K562 (cell line): Measurements from ENCODE around the gene SLC4A3. TPM values are rescaled to one million over a fixed set of nuclear protein-coding genes. Genes with fewer than 3 reads are reported as not detected.

Source experiments
- ATAC-seq: fragments of 200-7000 bp; cut with Tn5 transposase; 3 replicates; pipeline ENCODE4 v1.9.1; 2020; ENCODE audit warnings: moderate library complexity
- BruUV-seq: library from RNA; stranded (reverse); fragments of 400-500 nt; replicated peaks from 2 replicates; lab custom pipeline; 2021; lab: Mats Ljungman, UMichigan
- CTCF ChIA-PET: fragments of 300-600 bp; formaldehyde crosslinking; extraction: SDS; loops from one replicate; lab custom pipeline; 2021; ENCODE audit warnings: low intra/inter-chr PET ratio; lab: Yijun Ruan, JAX
- POLR2A ChIA-PET: fragments of 300-600, 350-650 bp; sonication (Branson Sonifier 250); formaldehyde crosslinking; extraction: SDS; loops from one replicate; lab custom pipeline; 2021; ENCODE audit warnings: antibody characterized with exemption, inconsistent platforms; lab: Yijun Ruan, JAX
- DNase-seq, 4 experiments: peaks; one replicate each; pipeline versions ENCODE4 v3.0.0 to v3.0.0-alpha.2; 2011 to 2018; ENCODE audit warnings: low spot score in 3 of 4, mixed read lengths in 3 of 4; ENCODE audit errors: extremely low read depth in 1 of 4
- FAIRE-seq: peaks from 2 replicates; lab custom pipeline; 2011; peaks lifted over from hg19 to GRCh38; lab: Jason Lieb, UNC
- H2AFZ ChIP-seq: 2 replicates; pipeline ENCODE4 v1.6.0; 2011; ENCODE audit warnings: low read depth, low read length, control low read depth, inconsistent platforms
- H3K27ac ChIP-seq: fragments of 200-600 bp; 3 replicates; pipeline ENCODE4 v1.8.0; 2011; ENCODE audit warnings: low read depth, mild to moderate bottlenecking, control low read depth, inconsistent platforms, low read length, moderate library complexity, mixed read lengths; ENCODE audit errors: extremely low read depth
- H3K27me3 ChIP-seq, 2 experiments: fragments of 300-600 bp in 1 of 2; 2 replicates in 1 of 2; 3 replicates in 1 of 2; pipeline versions ENCODE4 v1.6.0 to v1.8.0; 2011; ENCODE audit warnings: inconsistent platforms in 2 of 2, low read length in 2 of 2, mild to moderate bottlenecking in 1 of 2, mixed read lengths in 1 of 2, moderate library complexity in 1 of 2; ENCODE audit not compliant: control insufficient read depth in 2 of 2, insufficient read depth in 2 of 2
- H3K36me3 ChIP-seq: fragments of 300-600 bp; 3 replicates; pipeline ENCODE4 v1.8.0; 2011; ENCODE audit warnings: mild to moderate bottlenecking, low read length, inconsistent platforms; ENCODE audit not compliant: control insufficient read depth, insufficient read depth
- H3K4me1 ChIP-seq, 2 experiments: fragments of 200-600 bp in 1 of 2; replicated peaks in 1 of 2; 2 replicates in 1 of 2; 3 replicates in 1 of 2; pipeline versions ENCODE4 v1.5.1 to v1.8.0; 2011; ENCODE audit warnings: inconsistent platforms in 2 of 2, low read length in 2 of 2, mild to moderate bottlenecking in 1 of 2, mixed read lengths in 1 of 2, moderate library complexity in 1 of 2; ENCODE audit not compliant: control insufficient read depth in 2 of 2, insufficient read depth in 2 of 2
- H3K4me2 ChIP-seq: 2 replicates; pipeline ENCODE4 v1.6.1; 2011; ENCODE audit warnings: low read length, control low read depth, inconsistent platforms, mixed read lengths; ENCODE audit not compliant: insufficient read depth
- H3K4me3 ChIP-seq: fragments of 200-600 bp; sonication (generic), shearing (Covaris generic); 2 replicates; pipeline ENCODE4 v1.5.1; 2016; ENCODE audit warnings: control low read depth, inconsistent platforms
- H3K79me2 ChIP-seq: fragments of 200-600 bp; 3 replicates; pipeline ENCODE4 v1.8.0; 2011; ENCODE audit warnings: low read length, inconsistent platforms; ENCODE audit not compliant: control insufficient read depth, insufficient read depth
- H3K9ac ChIP-seq, 2 experiments: 2 replicates each; pipeline versions ENCODE4 v1.6.0 to v1.6.1; 2011; ENCODE audit warnings: low read depth in 2 of 2, low read length in 2 of 2, control low read depth in 1 of 2, inconsistent platforms in 1 of 2, mild to moderate bottlenecking in 1 of 2, mixed read lengths in 1 of 2; ENCODE audit not compliant: insufficient read depth in 1 of 2
- H3K9me1 ChIP-seq: one replicate; pipeline ENCODE4 v1.6.0; 2011; ENCODE audit warnings: inconsistent platforms, mild to moderate bottlenecking, low read length, moderate library complexity; ENCODE audit not compliant: control insufficient read depth, insufficient read depth
- H3K9me3 ChIP-seq: replicated peaks from 2 replicates; pipeline ENCODE4 v1.5.1; 2011; ENCODE audit warnings: low read depth, low read length, inconsistent platforms; ENCODE audit not compliant: control insufficient read depth, insufficient read depth
- H4K20me1 ChIP-seq: replicated peaks from 2 replicates; pipeline ENCODE4 v1.6.1; 2011; ENCODE audit warnings: low read length, inconsistent platforms, mixed read lengths; ENCODE audit not compliant: control insufficient read depth, insufficient read depth
- ATF2 ChIP-seq: sonication (generic); formaldehyde crosslinking; IDR thresholded peaks from 2 replicates; pipeline ENCODE4 v1.8.1; 2022; ENCODE audit warnings: missing genetic modification reagents
- ELK3 ChIP-seq: fragments of 450-650 bp; formaldehyde crosslinking; IDR thresholded peaks from 2 replicates; pipeline ENCODE4 v1.4.0; 2020; ENCODE audit warnings: mild to moderate bottlenecking
- ETV5 ChIP-seq: sonication (generic); formaldehyde crosslinking; IDR thresholded peaks from 2 replicates; pipeline ENCODE4 v1.4.0; 2020; ENCODE audit warnings: low read depth, mild to moderate bottlenecking, missing genetic modification reagents
- FOXM1 ChIP-seq, 2 experiments: fragments of 450-650 bp in 1 of 2; sonication (generic) in 1 of 2; formaldehyde crosslinking in 1 of 2; IDR thresholded peaks; 2 replicates each; pipeline versions ENCODE4 v1.6.1 to v1.9.0; 2017 to 2022; ENCODE audit warnings: low read depth in 2 of 2, mild to moderate bottlenecking in 2 of 2, missing genetic modification reagents in 1 of 2, moderate library complexity in 1 of 2
- NFE2L1 ChIP-seq: fragments of 450-650 bp; IDR thresholded peaks from 2 replicates; pipeline ENCODE4 v1.6.1; 2016; ENCODE audit warnings: missing genetic modification characterization, low read depth, mild to moderate bottlenecking, missing compliant biosample characterization, moderate library complexity, borderline replicate concordance
- RCOR1 ChIP-seq, 2 experiments: IDR thresholded peaks; 2 replicates each; pipeline ENCODE4 v1.6.1; 2012; ENCODE audit warnings: low read depth in 2 of 2, low read length in 2 of 2, borderline replicate concordance in 1 of 2, improper control_type of control experiment in 1 of 2
- SNRNP70 ChIP-seq: fragments of 200-400 bp; formaldehyde crosslinking; optimal IDR thresholded peaks from 2 replicates; pipeline ENCODE3; 2017; ENCODE audit warnings: low read depth, low read length
- SREBF2 ChIP-seq: sonication (generic); formaldehyde crosslinking; IDR thresholded peaks from 2 replicates; pipeline ENCODE4 v1.4.0; 2020; ENCODE audit warnings: mild to moderate bottlenecking, missing genetic modification reagents
- ZBTB9 ChIP-seq: fragments of 450-650 bp; formaldehyde crosslinking; IDR thresholded peaks from 2 replicates; pipeline ENCODE4 v1.4.0; 2020; ENCODE audit warnings: mild to moderate bottlenecking, moderate library complexity
- ZFX ChIP-seq: sonication (generic); formaldehyde crosslinking; IDR thresholded peaks from 2 replicates; pipeline ENCODE4 v1.8.0; 2022; ENCODE audit warnings: mild to moderate bottlenecking, missing genetic modification reagents, moderate library complexity
- ZMIZ1 ChIP-seq, 2 experiments: fragments of 150-350 bp in 1 of 2; IDR thresholded peaks; 2 replicates each; pipeline ENCODE4 v1.6.1; 2012 to 2016; ENCODE audit warnings: low read depth in 2 of 2, low read length in 2 of 2, mild to moderate bottlenecking in 1 of 2, moderate library complexity in 1 of 2
- ZNF224 ChIP-seq: sonication (generic); formaldehyde crosslinking; IDR thresholded peaks from 2 replicates; pipeline ENCODE4 v1.8.0; 2022; ENCODE audit warnings: mild to moderate bottlenecking, missing genetic modification reagents
- ZNF324 ChIP-seq: fragments of 250-450 bp; sonication (Bioruptor Pico); IDR thresholded peaks from 2 replicates; pipeline ENCODE4 v1.4.0; 2020; ENCODE audit warnings: mild to moderate bottlenecking
- WGBS: fragments of 100-300 bp; shearing (Covaris generic); methylation state at CpG from one replicate; pipeline ENCODE4 v1.1.6; 2016; ENCODE audit warnings: low coverage, mixed read lengths; ENCODE audit not compliant: insufficient coverage; ENCODE audit errors: missing lambda C conversion rate; 5-methylcytosine and 5-hydroxymethylcytosine counted together
- in situ Hi-C: fragments of 300-500 bp; cut with MboI; formaldehyde crosslinking; loops from 4 replicates; pipeline ENCODE4 v1.15.0; 2018; ENCODE audit warnings: inconsistent platforms, mixed read lengths
- intact Hi-C: fragments of 100-400 bp; cut with micrococcal nuclease; formaldehyde crosslinking; loops from 2 replicates; pipeline ENCODE4 v1.14.2; 2022
- polyA plus RNA-seq, 8 experiments: library from polyadenylated mRNA; depleted of rRNA in 4 of 8; stranded (reverse) in 5 of 8; unstranded in 3 of 8; fragments of >200 nt; fragmentation: Nextera tagmentation in 2 of 8; fragmentation: Illumina TruSeq in 1 of 8; extraction: Ambion mirVana in 2 of 8; extraction: Trizol in 1 of 8; gene quantifications; 2 replicates each; pipeline versions ENCODE4 v1.2.1 to v1.2.3, GENCODE V29; 2011 to 2014; ENCODE audit warnings: inconsistent platforms in 1 of 8, missing spikeins in 1 of 8
- total RNA-seq, 7 experiments: library from RNA; depleted of rRNA in 6 of 7; stranded (reverse); fragments of >200 nt in 6 of 7; fragmentation: Illumina TruSeq in 2 of 7; extraction: Trizol in 2 of 7; gene quantifications; 2 replicates each; pipeline versions ENCODE4 v1.2.1 to v1.2.3, GENCODE V29; 2011 to 2021; ENCODE audit warnings: low replicate concordance in 1 of 7

The SLC4A3 gene
- total and polyA plus RNA-seq, 9 of the 15 experiments (the other 6 are each of a cell fraction or from before 2014, with no cell fraction given): 0.04 to 0.31 (median 0.16) TPM; not detected in 5

- WGBS: 43% methylated on average over 2 of the region's 2 CpGs
- Histone ChIP-seq H3K9me3 (no peaks in the 10 kb centered on the region), H3K9me1 (no peaks in the 10 kb centered on the region), H3K36me3 (no peaks in the 10 kb centered on the region), H3K4me1 (peaks cover 0 to 11% of the 10 kb centered on the region in 2 experiments; a peak in 3 of 5 replicates), H4K20me1 (no peaks in the 10 kb centered on the region), H3K4me3 (no peak overlapping the region), H2AFZ (no peak overlapping the region), H3K27ac (no peak overlapping the region), H3K4me2 (no peak overlapping the region), H3K27me3 (no peaks in the 10 kb centered on the region), H3K79me2 (no peaks in the 10 kb centered on the region), H3K9ac (no peak overlapping the region)
- intact Hi-C loops: no loop called here
- FAIRE-seq (no peak), ATAC-seq (no peak), DNase-seq (no peak)
- ChIA-PET CTCF (interaction anchor here (0.7 kb wide), 1 partner anchor 248 kb away, joined by 4 read pairs; no protein-coding TSS in a partner anchor), POLR2A (no interaction called here)
- no TSS peak for BruUV-seq
- TF ChIP-seq ZFX (CRISPR knock-in tag) (no peak), ELK3 (CRISPR knock-in tag) (no peak), ZNF324 (no peak), ETV5 (CRISPR knock-in tag) (no peak), FOXM1 (IDR thresholded peaks at IDR 0.05; ENCODE audit: low read depth) (no peak), FOXM1 (CRISPR knock-in tag; IDR thresholded peaks at IDR 0.05; ENCODE audit: low read depth) (no peak), ZNF224 (CRISPR knock-in tag) (no peak), ATF2 (CRISPR knock-in tag) (no peak), ZBTB9 (no peak), SNRNP70 (no peak), NFE2L1 (tag) (no peak), RCOR1 (IDR thresholded peaks at IDR 0.05; ENCODE audit: borderline replicate concordance in 1 of 2, low read depth in 2 of 2, low read length in 2 of 2) (no peak), SREBF2 (CRISPR knock-in tag) (no peak), ZMIZ1 (IDR thresholded peaks at IDR 0.05; ENCODE audit: low read depth in 2 of 2, low read length in 2 of 2) (no peak)
- in situ Hi-C loops: loop anchor here (5.0 kb wide), 1 partner anchor 39 kb away; no protein-coding TSS in a partner anchor
These were observed 20.7 kb downstream of the SLC4A3 start for GRCh38 chr2:219648176-219648575.
